Endothelial cell of umbilical vein (primary cell): ENCODE data around the gene PML. TPM values are rescaled to one million over a fixed set of nuclear protein-coding genes. Genes with fewer than 3 reads are reported as not detected.
"Not testable (repeated sequence)": the region's sequence is repeated elsewhere in the genome, so short reads cannot be mapped to it uniquely, and the experiment has no call there.

Experiments used
- BruUV-seq: library from RNA; stranded (reverse); fragments of 400-500 nt; replicated peaks from 2 replicates; lab custom pipeline; 2021; lab: Mats Ljungman, UMichigan
- CTCF ChIA-PET: fragments of 300-600, 350-600 bp; sonication (Branson Sonifier 250); formaldehyde crosslinking; loops from one replicate; lab custom pipeline; 2021; ENCODE audit warnings: antibody characterized with exemption, inconsistent platforms; lab: Charles Lee
- POLR2A ChIA-PET: fragments of 300-600, 350-600 bp; sonication (Branson Sonifier 250); formaldehyde crosslinking; loops from one replicate; lab custom pipeline; 2021; ENCODE audit warnings: antibody characterized with exemption, inconsistent platforms; lab: Charles Lee
- DNase-seq: peaks from one replicate; pipeline ENCODE4 v3.0.0-alpha.2; 2011; ENCODE audit warnings: low read depth, low spot score
- FAIRE-seq: peaks from 2 replicates; lab custom pipeline; 2011; peaks lifted over from hg19 to GRCh38; lab: Jason Lieb, UNC
- H2AFZ ChIP-seq: 2 replicates; pipeline ENCODE4 v1.6.0; 2012; ENCODE audit warnings: low read depth, low read length, control low read depth, inconsistent platforms
- H3K27ac ChIP-seq: 2 replicates; pipeline ENCODE4 v1.5.1; 2011; ENCODE audit warnings: low read depth, mild to moderate bottlenecking, control low read depth, low read length, moderate library complexity; ENCODE audit not compliant: insufficient read depth
- H3K27me3 ChIP-seq, 2 experiments: 2 replicates each; pipeline versions ENCODE4 v1.6.0 to v1.6.1; 2011; ENCODE audit warnings: low read length in 2 of 2, mixed read lengths in 1 of 2; ENCODE audit not compliant: control insufficient read depth in 2 of 2, insufficient read depth in 2 of 2
- H3K36me3 ChIP-seq, 2 experiments: 2 replicates in 1 of 2; 3 replicates in 1 of 2; pipeline ENCODE4 v1.5.1; 2011; ENCODE audit warnings: low read length in 2 of 2, mild to moderate bottlenecking in 1 of 2, moderate library complexity in 1 of 2; ENCODE audit not compliant: control insufficient read depth in 2 of 2, insufficient read depth in 2 of 2; ENCODE audit errors: extremely low read depth in 1 of 2
- H3K4me1 ChIP-seq: 3 replicates; pipeline ENCODE4 v1.5.1; 2011; ENCODE audit warnings: mild to moderate bottlenecking, low read length; ENCODE audit not compliant: control insufficient read depth, insufficient read depth; ENCODE audit errors: extremely low read depth
- H3K4me2 ChIP-seq: 2 replicates; pipeline ENCODE4 v1.6.1; 2011; ENCODE audit warnings: low read length, control low read depth, mixed read lengths; ENCODE audit not compliant: insufficient read depth
- H3K4me3 ChIP-seq, 3 experiments: fragments of 200-600 bp in 1 of 3; sonication (generic), shearing (Covaris generic) in 1 of 3; replicated peaks in 1 of 3; 2 replicates each; pipeline ENCODE4 v1.5.1; 2011 to 2016; ENCODE audit warnings: control low read depth in 3 of 3, low read length in 3 of 3, mild to moderate bottlenecking in 2 of 3, inconsistent platforms in 1 of 3, low read depth in 1 of 3, moderate library complexity in 1 of 3; ENCODE audit not compliant: insufficient read depth in 1 of 3
- H3K79me2 ChIP-seq: 2 replicates; pipeline ENCODE4 v1.6.0; 2012; ENCODE audit warnings: low read length, inconsistent platforms; ENCODE audit not compliant: control insufficient read depth, insufficient read depth
- H3K9ac ChIP-seq: replicated peaks from 2 replicates; pipeline ENCODE3; 2011; ENCODE audit warnings: low read length, control low read depth; ENCODE audit not compliant: insufficient read depth; ENCODE audit errors: extremely low read depth
- H3K9me1 ChIP-seq: replicated peaks from 3 replicates; pipeline ENCODE4 v1.6.0; 2011; ENCODE audit warnings: mild to moderate bottlenecking, low read length; ENCODE audit not compliant: control insufficient read depth, insufficient read depth; ENCODE audit errors: extremely low read depth
- H3K9me3 ChIP-seq: replicated peaks from 2 replicates; pipeline ENCODE4 v1.5.1; 2012; ENCODE audit warnings: low read length, inconsistent platforms; ENCODE audit not compliant: control insufficient read depth, insufficient read depth
- H4K20me1 ChIP-seq: replicated peaks from 2 replicates; pipeline ENCODE3; 2011; ENCODE audit warnings: mild to moderate bottlenecking, low read length; ENCODE audit not compliant: control insufficient read depth, insufficient read depth; ENCODE audit errors: extremely low read depth
- dilution Hi-C: fragments of 300-500 bp; cut with MboI; formaldehyde crosslinking; loops from one replicate; pipeline ENCODE4 v1.15.0; 2019; ENCODE audit warnings: low sequenced_read_pairs; ENCODE audit not compliant: extremely low pct_ligation_motif_present
- intact Hi-C: fragments of 100-400 bp; cut with micrococcal nuclease; formaldehyde crosslinking; loops from one replicate; pipeline ENCODE4 v1.10.0; 2022
- polyA plus RNA-seq, 4 experiments: library from polyadenylated mRNA; depleted of rRNA in 3 of 4; stranded (reverse) in 3 of 4; unstranded in 1 of 4; fragments of >200 nt; gene quantifications; 2 replicates each; pipeline versions ENCODE4 v1.2.1 to v1.2.3, GENCODE V29; 2011 to 2012; ENCODE audit warnings: missing spikeins in 1 of 4
- total RNA-seq: library from RNA; stranded (reverse); gene quantifications from 2 replicates; pipeline ENCODE4 v1.2.3, GENCODE V29; 2021

Gene PML
- total and polyA plus RNA-seq, 2 donors (not counting 3 experiments of a cell fraction or from before 2014, with no cell fraction given), result 30.4 to 79.6 TPM

DNA sequence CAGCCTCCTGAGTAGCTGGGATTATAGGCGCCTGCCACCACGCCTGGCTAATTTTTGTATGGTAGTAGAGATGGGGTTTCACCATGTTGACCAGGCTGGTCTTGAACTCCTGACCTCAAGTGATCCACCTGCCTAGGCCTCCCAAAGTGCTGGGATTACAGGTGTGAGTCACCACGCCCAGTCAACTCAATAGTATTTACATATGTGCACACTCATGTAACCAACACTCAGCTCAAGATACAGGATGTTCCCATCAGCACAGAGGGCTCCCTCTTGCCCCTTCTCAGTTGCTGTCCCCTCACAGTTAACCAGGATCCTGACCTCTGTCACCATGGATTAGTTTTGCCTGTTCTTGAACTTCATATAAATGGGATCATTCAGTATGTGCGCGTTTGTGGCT is 61.8 kb downstream of the PML start:
- dilution Hi-C loops, H3K4me1 ChIP-seq, H3K4me3 ChIP-seq, DNase-seq, H3K9me1 ChIP-seq, H3K9me3 ChIP-seq, intact Hi-C loops, POLR2A ChIA-PET, H4K20me1 ChIP-seq, H3K9ac ChIP-seq, H3K4me2 ChIP-seq, FAIRE-seq, H3K27ac ChIP-seq, H2AFZ ChIP-seq, H3K36me3 ChIP-seq, BruUV-seq, H3K79me2 ChIP-seq: not testable (repeated sequence)
- peaks cover 7 to 16% of the 10 kb centered on the region in 2 experiments for H3K27me3 ChIP-seq
- CTCF ChIA-PET, result interaction anchor here (2.6 to 6.4 kb wide), 2 partner anchors 83 to 265 kb away, joined by 8 to 58 read pairs; no protein-coding TSS in a partner anchor

- H4K20me1 ChIP-seq, H2AFZ ChIP-seq, H3K9me1 ChIP-seq, H3K4me1 ChIP-seq, FAIRE-seq, dilution Hi-C loops, intact Hi-C loops, H3K9ac ChIP-seq, H3K4me3 ChIP-seq, POLR2A ChIA-PET, DNase-seq, H3K9me3 ChIP-seq, H3K79me2 ChIP-seq, H3K27ac ChIP-seq, BruUV-seq, H3K4me2 ChIP-seq, H3K36me3 ChIP-seq: not testable (repeated sequence)
- CTCF ChIA-PET, result interaction anchor here (1.0 to 1.2 kb wide), 2 partner anchors 11 to 263 kb away, joined by 3 read pairs; no protein-coding TSS in a partner anchor
- peaks cover 7 to 16% of the 10 kb centered on the region in 2 experiments for H3K27me3 ChIP-seq
These were observed 64.7 kb downstream of the PML start for GRCh38 chr15:74059050-74059833.
